Activated T-helper 1 cell treated with anti-CD3 and anti-CD28 coated beads, Interleukin-2, amount 50 U/mL, for 16 hours (primary cell): ENCODE measurements around the gene DGKQ.
A peak's percentile ranks its signal among the peaks of the same experiment; 100 is the strongest.

Experiments
- DNase-seq, 2 donors: peaks; one replicate each; pipeline ENCODE4 v3.0.0-alpha.2; 2020; ENCODE audit warnings: low read depth in 1 of 2, low spot score in 1 of 2

DGKQ gene

GRCh38 chr4:973431-974397, at the start of gene DGKQ:
TSS of gene DGKQ (minus strand) at chr4:973569. CDS start at chr4:973482, 87 bp downstream.
- peak; percentile 78 to 88 for DNase-seq

- DNase-seq = no peak
Measured at GRCh38 chr4:1022739-1023066, 49.3 kb upstream of the DGKQ start.

- DNase-seq = no peak
Measured at GRCh38 chr4:1022051-1022738, 48.8 kb upstream of the DGKQ start.

GRCh38 chr4:1021386-1022050, 48.1 kb upstream of the DGKQ start:
- no peak for DNase-seq

GRCh38 chr4:1019729-1020470, 46.5 kb upstream of the DGKQ start:
- no peak for DNase-seq

- no peak for DNase-seq
Measured at GRCh38 chr4:1019320-1019719, 46.0 kb upstream of the DGKQ start.

GRCh38 chr4:1018147-1019020, 45.0 kb upstream of the DGKQ start:
- no peak for DNase-seq

GRCh38 chr4:1017706-1018105, 44.3 kb upstream of the DGKQ start:
- DNase-seq = no peak

- DNase-seq = no peak
Measured at GRCh38 chr4:1017211-1017610, 43.8 kb upstream of the DGKQ start.

- no peak for DNase-seq
Measured at GRCh38 chr4:1015746-1016145, 42.4 kb upstream of the DGKQ start.

- no peak for DNase-seq
Measured at GRCh38 chr4:1015179-1015578, 41.8 kb upstream of the DGKQ start.

GRCh38 chr4:1014291-1015167, 41.2 kb upstream of the DGKQ start:
- DNase-seq = no peak

GRCh38 chr4:1013225-1014073, 40.1 kb upstream of the DGKQ start:
- no peak for DNase-seq

- DNase-seq = no peak
Measured at GRCh38 chr4:1012034-1012739, 38.8 kb upstream of the DGKQ start.

GRCh38 chr4:1011666-1012033, 38.3 kb upstream of the DGKQ start:
- DNase-seq = no peak

GRCh38 chr4:1011022-1011665, 37.8 kb upstream of the DGKQ start, which contains the start of gene FGFRL1:
TSS of gene FGFRL1 (plus strand) at chr4:1011626. CDS start at chr4:1012486, 860 bp downstream.
- DNase-seq = peak; percentile 86 to 91

GRCh38 chr4:1010395-1011021, 37.1 kb upstream of the DGKQ start:
- peak; percentile 36 to 45 for DNase-seq
